Transverse colon (tissue), 4 donors: ENCODE results near the gene RPL23.

ENCODE experiments used
- EP300 ChIP-seq: sonication (generic); formaldehyde crosslinking; IDR thresholded peaks from one replicate; pipeline ENCODE4 v1.6.1; 2017; ENCODE audit warnings: antibody characterized with exemption, low read depth
- POLR2A ChIP-seq: fragments of 450-650 bp; IDR thresholded peaks from one replicate; pipeline ENCODE4 v1.6.1; 2016; ENCODE audit warnings: antibody characterized with exemption, mild to moderate bottlenecking, moderate library complexity
- POLR2AphosphoS5 ChIP-seq, 3 donors: sonication (generic); formaldehyde crosslinking; IDR thresholded peaks; one replicate each; pipeline ENCODE4 v1.6.1; 2016; ENCODE audit warnings: antibody characterized with exemption in 3 of 3
- TF ChIP-seq, protein P1 (sequence below), 5 experiments: fragments of 200-600 bp in 3 of 5; fragments of 450-650 bp in 2 of 5; sonication (generic) in 3 of 5; IDR thresholded peaks; 1 replicate in 2 of 5; 2 replicates in 3 of 5; pipeline ENCODE4 v1.5.1; 2016 to 2017; ENCODE audit warnings: antibody characterized with exemption in 5 of 5, inconsistent platforms in 3 of 5, mild to moderate bottlenecking in 2 of 5, moderate library complexity in 1 of 5

DNA sequence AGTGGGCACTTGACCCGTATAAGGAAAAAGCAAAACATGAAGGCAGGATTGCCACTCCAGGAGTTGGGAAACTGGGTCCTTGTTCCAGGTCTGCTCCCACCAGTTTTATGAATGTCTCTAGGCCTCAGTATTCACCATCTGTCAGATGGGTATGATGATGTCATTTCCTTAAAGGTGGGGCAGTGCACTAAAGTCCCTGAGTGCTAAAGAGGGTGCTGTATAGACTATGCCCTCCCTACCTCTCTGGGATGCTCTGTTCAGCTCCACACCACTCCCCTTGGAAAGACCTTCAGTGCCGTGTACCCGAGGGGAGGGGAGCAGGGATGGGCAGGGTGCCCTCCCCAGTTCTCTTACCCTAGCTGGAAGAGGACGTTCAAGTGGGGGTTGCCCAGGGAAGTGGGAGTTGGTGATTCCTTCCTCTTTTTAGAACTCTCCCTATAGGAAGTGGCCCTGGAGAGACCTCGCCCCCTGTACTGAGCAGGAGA, 18.5 kb upstream of the RPL23 start:
- TF ChIP-seq POLR2AphosphoS5 (IDR thresholded peaks at IDR 0.05) (no peak), POLR2A (no peak), EP300 (no peak)
- TF ChIP-seq, protein P1, sequence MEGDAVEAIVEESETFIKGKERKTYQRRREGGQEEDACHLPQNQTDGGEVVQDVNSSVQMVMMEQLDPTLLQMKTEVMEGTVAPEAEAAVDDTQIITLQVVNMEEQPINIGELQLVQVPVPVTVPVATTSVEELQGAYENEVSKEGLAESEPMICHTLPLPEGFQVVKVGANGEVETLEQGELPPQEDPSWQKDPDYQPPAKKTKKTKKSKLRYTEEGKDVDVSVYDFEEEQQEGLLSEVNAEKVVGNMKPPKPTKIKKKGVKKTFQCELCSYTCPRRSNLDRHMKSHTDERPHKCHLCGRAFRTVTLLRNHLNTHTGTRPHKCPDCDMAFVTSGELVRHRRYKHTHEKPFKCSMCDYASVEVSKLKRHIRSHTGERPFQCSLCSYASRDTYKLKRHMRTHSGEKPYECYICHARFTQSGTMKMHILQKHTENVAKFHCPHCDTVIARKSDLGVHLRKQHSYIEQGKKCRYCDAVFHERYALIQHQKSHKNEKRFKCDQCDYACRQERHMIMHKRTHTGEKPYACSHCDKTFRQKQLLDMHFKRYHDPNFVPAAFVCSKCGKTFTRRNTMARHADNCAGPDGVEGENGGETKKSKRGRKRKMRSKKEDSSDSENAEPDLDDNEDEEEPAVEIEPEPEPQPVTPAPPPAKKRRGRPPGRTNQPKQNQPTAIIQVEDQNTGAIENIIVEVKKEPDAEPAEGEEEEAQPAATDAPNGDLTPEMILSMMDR (IDR thresholded peaks at IDR 0.05), result no peak
